ENCODE data around the gene HM13. TPM values are rescaled to one million over a fixed set of nuclear protein-coding genes. Genes with fewer than 3 reads are reported as not detected.

The HM13 gene
- total and polyA plus RNA-seq, 2 of the 13 experiments (the other 11 are each of a cell fraction or from before 2014, with no cell fraction given) = 118 to 243 TPM

DNA sequence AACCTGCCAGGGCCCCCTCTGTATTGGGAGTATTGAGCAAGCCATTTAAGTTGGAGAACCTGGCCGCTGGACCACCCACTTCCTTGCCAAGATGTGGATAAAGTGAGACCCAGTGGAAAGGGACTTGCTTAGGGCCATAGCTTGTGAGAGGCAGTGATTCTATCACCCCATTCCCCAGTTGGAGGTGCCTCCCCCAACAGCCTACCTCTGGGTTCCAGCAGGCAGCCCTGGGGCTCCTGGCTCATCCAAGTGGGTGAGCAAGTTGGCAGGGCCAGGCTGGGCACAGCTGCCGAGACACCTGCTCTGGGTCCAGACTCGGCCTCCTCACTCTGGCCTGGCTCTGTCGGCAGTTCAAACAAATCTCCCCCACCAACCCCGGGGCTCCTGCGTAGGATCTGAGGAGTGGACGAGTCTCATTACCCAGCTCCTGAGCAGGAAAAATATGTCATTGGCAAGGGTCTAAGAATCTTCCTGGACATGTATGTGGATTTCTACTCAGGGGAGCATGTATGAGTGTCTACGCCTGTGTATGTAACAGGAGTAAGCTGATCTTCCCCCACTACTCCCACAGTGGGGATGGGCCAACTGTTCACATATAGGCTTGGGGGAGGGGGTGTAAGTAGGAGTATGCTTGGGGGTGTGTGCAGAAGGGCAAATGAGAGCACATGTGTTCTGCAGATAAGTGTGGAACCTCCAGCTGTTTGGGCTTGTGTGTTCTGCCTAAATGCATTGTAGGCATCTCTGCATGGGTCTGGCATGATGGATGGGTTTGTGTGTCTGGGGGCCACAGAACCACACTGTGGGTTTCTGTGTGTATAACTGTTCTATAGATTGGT lies 92.8 kb downstream of the HM13 start (continued):
- TF ChIP-seq ZNF850 (CRISPR knock-in tag; conservative IDR thresholded peaks at IDR 0.05) (no peak; the same call in 1 of the 2 replicates), ARNT (IDR thresholded peaks at IDR 0.05) (no peak), FOXA1 (IDR thresholded peaks at IDR 0.05) (no peak), FOXA1 (CRISPR knock-in tag; IDR thresholded peaks at IDR 0.05) (peak; percentile 73), ZFX (CRISPR knock-in tag; IDR thresholded peaks at IDR 0.05; ENCODE audit: low read depth) (peak; percentile 68; the same call in 1 of the 2 replicates), ZNF607 (CRISPR knock-in tag; IDR thresholded peaks at IDR 0.05; ENCODE audit: borderline replicate concordance) (peak; percentile 76; the same call in 1 of the 2 replicates), SMAD3 (CRISPR knock-in tag; IDR thresholded peaks at IDR 0.05) (no peak; the same call in 1 of the 2 replicates), MAF1 (CRISPR knock-in tag; IDR thresholded peaks at IDR 0.05; ENCODE audit: borderline replicate concordance) (no peak), DR1 (CRISPR knock-in tag; IDR thresholded peaks at IDR 0.05) (peak; percentile 24; the same call in 1 of the 2 replicates), ZNF558 (CRISPR knock-in tag; IDR thresholded peaks at IDR 0.05; ENCODE audit: borderline replicate concordance) (peak; percentile 51; the same call in 1 of the 2 replicates), POLR2A (IDR thresholded peaks at IDR 0.05; ENCODE audit: insufficient read depth in 1 of 2, low read depth in 2 of 2, low read length in 2 of 2) (peak in 1 of 2 experiments; percentile 98; a peak in 2 of 4 replicates), ZFAT (CRISPR knock-in tag; conservative IDR thresholded peaks at IDR 0.05) (no peak), ATF7-NPFF (CRISPR knock-in tag; IDR thresholded peaks at IDR 0.05; ENCODE audit: low read depth) (peak; percentile 89), ZNF350 (CRISPR knock-in tag; IDR thresholded peaks at IDR 0.05; ENCODE audit: borderline replicate concordance, low read depth) (peak; percentile 84), ZNF549 (CRISPR knock-in tag; IDR thresholded peaks at IDR 0.05) (no peak), ZNF747 (CRISPR knock-in tag; IDR thresholded peaks at IDR 0.05; ENCODE audit: borderline replicate concordance) (peak; percentile 72), BHLHE40 (IDR thresholded peaks at IDR 0.05; ENCODE audit: low read length) (peak; percentile 56), HOXD1 (CRISPR knock-in tag; IDR thresholded peaks at IDR 0.05) (peak; percentile 86; the same call in 1 of the 2 replicates), DNMT1 (CRISPR knock-in tag; IDR thresholded peaks at IDR 0.05) (no peak; the same call in 1 of the 2 replicates), ZNF577 (CRISPR knock-in tag; IDR thresholded peaks at IDR 0.05; ENCODE audit: borderline replicate concordance, low read depth) (no peak)
- TF ChIP-seq, protein P1, sequence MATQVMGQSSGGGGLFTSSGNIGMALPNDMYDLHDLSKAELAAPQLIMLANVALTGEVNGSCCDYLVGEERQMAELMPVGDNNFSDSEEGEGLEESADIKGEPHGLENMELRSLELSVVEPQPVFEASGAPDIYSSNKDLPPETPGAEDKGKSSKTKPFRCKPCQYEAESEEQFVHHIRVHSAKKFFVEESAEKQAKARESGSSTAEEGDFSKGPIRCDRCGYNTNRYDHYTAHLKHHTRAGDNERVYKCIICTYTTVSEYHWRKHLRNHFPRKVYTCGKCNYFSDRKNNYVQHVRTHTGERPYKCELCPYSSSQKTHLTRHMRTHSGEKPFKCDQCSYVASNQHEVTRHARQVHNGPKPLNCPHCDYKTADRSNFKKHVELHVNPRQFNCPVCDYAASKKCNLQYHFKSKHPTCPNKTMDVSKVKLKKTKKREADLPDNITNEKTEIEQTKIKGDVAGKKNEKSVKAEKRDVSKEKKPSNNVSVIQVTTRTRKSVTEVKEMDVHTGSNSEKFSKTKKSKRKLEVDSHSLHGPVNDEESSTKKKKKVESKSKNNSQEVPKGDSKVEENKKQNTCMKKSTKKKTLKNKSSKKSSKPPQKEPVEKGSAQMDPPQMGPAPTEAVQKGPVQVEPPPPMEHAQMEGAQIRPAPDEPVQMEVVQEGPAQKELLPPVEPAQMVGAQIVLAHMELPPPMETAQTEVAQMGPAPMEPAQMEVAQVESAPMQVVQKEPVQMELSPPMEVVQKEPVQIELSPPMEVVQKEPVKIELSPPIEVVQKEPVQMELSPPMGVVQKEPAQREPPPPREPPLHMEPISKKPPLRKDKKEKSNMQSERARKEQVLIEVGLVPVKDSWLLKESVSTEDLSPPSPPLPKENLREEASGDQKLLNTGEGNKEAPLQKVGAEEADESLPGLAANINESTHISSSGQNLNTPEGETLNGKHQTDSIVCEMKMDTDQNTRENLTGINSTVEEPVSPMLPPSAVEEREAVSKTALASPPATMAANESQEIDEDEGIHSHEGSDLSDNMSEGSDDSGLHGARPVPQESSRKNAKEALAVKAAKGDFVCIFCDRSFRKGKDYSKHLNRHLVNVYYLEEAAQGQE (IDR thresholded peaks at IDR 0.05; ENCODE audit: borderline replicate concordance in 1 of 2, low read depth in 1 of 2, low read length in 2 of 2) = peak in 1 of 2 experiments; percentile 37; a peak in 2 of 4 replicates
- TF ChIP-seq, protein P2, sequence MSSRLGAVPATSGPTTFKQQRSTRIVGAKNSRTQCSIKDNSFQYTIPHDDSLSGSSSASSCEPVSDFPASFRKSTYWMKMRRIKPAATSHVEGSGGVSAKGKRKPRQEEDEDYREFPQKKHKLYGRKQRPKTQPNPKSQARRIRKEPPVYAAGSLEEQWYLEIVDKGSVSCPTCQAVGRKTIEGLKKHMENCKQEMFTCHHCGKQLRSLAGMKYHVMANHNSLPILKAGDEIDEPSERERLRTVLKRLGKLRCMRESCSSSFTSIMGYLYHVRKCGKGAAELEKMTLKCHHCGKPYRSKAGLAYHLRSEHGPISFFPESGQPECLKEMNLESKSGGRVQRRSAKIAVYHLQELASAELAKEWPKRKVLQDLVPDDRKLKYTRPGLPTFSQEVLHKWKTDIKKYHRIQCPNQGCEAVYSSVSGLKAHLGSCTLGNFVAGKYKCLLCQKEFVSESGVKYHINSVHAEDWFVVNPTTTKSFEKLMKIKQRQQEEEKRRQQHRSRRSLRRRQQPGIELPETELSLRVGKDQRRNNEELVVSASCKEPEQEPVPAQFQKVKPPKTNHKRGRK (CRISPR knock-in tag; IDR thresholded peaks at IDR 0.05) = no peak
- TF ChIP-seq, protein P3, sequence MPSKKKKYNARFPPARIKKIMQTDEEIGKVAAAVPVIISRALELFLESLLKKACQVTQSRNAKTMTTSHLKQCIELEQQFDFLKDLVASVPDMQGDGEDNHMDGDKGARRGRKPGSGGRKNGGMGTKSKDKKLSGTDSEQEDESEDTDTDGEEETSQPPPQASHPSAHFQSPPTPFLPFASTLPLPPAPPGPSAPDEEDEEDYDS (CRISPR knock-in tag; IDR thresholded peaks at IDR 0.05) = peak; percentile 88
- TF ChIP-seq, protein P4, sequence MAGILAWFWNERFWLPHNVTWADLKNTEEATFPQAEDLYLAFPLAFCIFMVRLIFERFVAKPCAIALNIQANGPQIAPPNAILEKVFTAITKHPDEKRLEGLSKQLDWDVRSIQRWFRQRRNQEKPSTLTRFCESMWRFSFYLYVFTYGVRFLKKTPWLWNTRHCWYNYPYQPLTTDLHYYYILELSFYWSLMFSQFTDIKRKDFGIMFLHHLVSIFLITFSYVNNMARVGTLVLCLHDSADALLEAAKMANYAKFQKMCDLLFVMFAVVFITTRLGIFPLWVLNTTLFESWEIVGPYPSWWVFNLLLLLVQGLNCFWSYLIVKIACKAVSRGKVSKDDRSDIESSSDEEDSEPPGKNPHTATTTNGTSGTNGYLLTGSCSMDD (CRISPR knock-in tag; IDR thresholded peaks at IDR 0.05) = 0 out of 2 replicates have a peak, but pooled peaks have one; percentile 27

Data from HepG2 (cell line).